Stimulated activated memory B cell treated with anti-CD40 and anti-IgM and Interleukin-4, amounts not matched to agents 10 μg/mL and 1 μg/mL and 100 μg/mL, for 72 hours (primary cell): ENCODE results near the gene DIPK1C.

ENCODE experiments used
- ATAC-seq: fragments of 150-1000 bp; cut with Tn5 transposase; 2 replicates; pipeline ENCODE4 v1.10.0; 2021
- H3K27ac Mint-ChIP-seq: one replicate; pipeline ENCODE4 v1.8.0; 2022; ENCODE audit warnings: mild to moderate bottlenecking, mixed read lengths
- H3K27me3 Mint-ChIP-seq: one replicate; pipeline ENCODE4 v1.8.0; 2022; ENCODE audit warnings: mixed read lengths
- H3K36me3 Mint-ChIP-seq: one replicate; pipeline ENCODE4 v1.8.0; 2022; ENCODE audit warnings: mixed read lengths
- H3K4me1 Mint-ChIP-seq: one replicate; pipeline ENCODE4 v1.8.0; 2022; ENCODE audit warnings: mixed read lengths
- H3K4me3 Mint-ChIP-seq: one replicate; pipeline ENCODE4 v1.8.0; 2022; ENCODE audit warnings: mild to moderate bottlenecking, moderate library complexity, mixed read lengths
- H3K9me3 Mint-ChIP-seq: one replicate; pipeline ENCODE4 v1.8.0; 2022; ENCODE audit warnings: mixed read lengths

DIPK1C gene

DNA sequence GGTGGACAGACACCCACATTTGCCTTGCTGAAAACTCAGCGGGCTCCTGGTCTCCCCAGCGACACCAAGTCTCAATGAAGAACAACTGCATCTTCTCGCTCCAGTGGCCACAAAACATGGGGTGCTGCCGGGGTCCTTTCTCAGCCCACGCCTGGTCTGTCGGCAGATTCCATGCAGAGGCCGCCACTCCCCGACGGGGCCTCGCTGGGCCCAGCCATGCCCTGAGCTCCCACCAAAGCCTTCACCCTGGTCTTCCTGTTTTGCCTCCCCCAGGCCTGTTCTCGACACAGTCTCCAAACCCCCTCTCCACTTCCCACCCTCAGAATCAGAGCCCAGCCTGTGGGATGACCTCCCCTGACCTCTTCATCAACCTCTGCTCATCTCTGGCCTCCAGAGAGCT lies 31.2 kb downstream of the DIPK1C start:
- no peaks in the 10 kb centered on the region for H3K4me1 Mint-ChIP-seq
- H3K9me3 Mint-ChIP-seq, result peaks cover 2% of the 10 kb centered on the region
- no peak overlapping the region for H3K27ac Mint-ChIP-seq
- no peak for ATAC-seq
- no peaks in the 10 kb centered on the region for H3K36me3 Mint-ChIP-seq
- H3K27me3 Mint-ChIP-seq, result peaks cover 19% of the 10 kb centered on the region
- H3K4me3 Mint-ChIP-seq, result no peak overlapping the region

DNA sequence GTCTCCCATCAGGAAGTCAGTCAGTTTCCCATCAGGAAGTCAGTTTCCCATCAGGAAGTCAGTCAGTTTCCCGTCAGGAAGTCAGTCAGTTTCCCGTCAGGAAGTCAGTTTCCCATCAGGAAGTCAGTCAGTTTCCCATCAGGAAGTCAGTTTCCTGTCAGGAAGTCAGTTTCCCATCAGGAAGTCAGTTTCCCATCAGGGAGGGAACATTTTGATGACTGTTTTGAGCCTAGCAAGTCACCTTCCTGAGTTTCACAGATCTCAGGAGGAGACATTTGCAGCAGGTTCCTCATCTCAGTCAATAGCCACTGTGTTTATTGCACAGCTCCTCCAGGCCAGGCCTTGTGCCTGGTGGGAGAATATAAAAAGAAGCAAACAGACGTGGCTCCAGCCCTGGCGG lies 31.9 kb downstream of the DIPK1C start:
- Mint-ChIP-seq H3K4me1 (no peaks in the 10 kb centered on the region), H3K9me3 (peaks cover 2% of the 10 kb centered on the region), H3K36me3 (no peaks in the 10 kb centered on the region), H3K27ac (no peak overlapping the region), H3K4me3 (no peak overlapping the region), H3K27me3 (peaks cover 26% of the 10 kb centered on the region)
- no peak for ATAC-seq

DNA sequence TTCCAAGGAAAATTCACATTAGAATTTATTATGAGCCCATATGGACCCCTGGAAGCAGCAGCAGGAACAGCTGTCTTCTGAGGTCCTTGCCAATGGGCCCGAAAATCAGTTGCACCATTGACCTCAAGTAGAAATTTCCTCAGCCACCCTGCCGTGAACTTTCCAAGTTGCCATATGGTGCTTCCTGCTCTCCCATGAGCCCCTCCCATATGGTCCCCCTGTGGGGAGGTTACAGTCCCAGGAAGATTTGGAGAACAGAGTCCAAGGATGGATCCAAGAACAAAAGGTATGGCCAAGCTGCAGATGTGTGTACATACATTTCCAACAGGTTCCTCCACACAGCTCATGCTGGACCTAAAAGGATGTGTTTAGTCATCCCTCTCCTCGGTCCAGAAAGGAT lies 34.6 kb downstream of the DIPK1C start:
- Mint-ChIP-seq H3K4me3 (no peak overlapping the region), H3K27ac (no peak overlapping the region), H3K9me3 (peaks cover 2% of the 10 kb centered on the region), H3K36me3 (no peaks in the 10 kb centered on the region), H3K4me1 (no peaks in the 10 kb centered on the region), H3K27me3 (peaks cover 28% of the 10 kb centered on the region)
- no peak for ATAC-seq

DNA sequence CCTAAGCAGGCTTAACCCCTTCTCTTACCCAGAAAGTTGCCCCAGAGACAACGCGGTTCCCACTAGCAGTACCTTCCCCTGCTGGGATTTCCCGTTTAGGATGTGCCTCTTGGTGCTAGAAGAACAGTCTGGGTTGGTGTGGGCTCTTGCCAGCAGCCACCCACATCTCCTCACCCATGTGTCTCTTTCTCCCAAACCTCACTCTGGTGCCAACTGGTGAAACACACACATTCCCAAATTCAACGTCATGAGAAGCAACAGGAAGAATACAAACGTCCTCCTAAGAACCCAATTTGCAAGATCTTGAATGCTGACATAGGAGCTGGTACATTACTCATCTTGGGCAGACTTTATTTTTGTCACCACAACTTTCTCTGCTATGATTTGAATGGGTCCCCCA lies 36.2 kb downstream of the DIPK1C start:
- Mint-ChIP-seq H3K9me3 (no peaks in the 10 kb centered on the region), H3K4me1 (no peaks in the 10 kb centered on the region), H3K27ac (no peak overlapping the region), H3K36me3 (no peaks in the 10 kb centered on the region), H3K27me3 (peaks cover 21% of the 10 kb centered on the region), H3K4me3 (no peak overlapping the region)
- ATAC-seq, result no peak

DNA sequence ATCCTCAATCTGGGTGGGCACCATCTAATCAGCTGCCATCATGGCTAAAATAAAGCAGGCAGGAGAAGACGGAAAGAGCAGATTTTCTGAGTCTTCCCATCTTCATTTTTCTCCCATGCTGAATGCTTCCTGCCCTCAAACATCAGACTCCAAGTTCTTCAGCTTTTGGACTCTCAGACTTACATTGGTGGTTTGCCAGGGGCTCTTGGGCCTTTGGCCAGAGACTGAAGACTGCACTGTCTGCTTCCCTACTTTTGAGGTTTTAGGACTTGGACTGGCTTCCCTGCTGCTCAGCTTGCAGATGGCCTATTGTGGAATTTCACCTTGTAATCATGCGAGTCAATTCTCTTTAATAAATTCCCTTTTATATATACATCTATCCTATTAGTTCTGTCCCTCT lies 36.6 kb downstream of the DIPK1C start:
- no peaks in the 10 kb centered on the region for H3K9me3 Mint-ChIP-seq
- no peak for ATAC-seq
- no peaks in the 10 kb centered on the region for H3K36me3 Mint-ChIP-seq
- peaks cover 20% of the 10 kb centered on the region for H3K27me3 Mint-ChIP-seq
- no peak overlapping the region for H3K27ac Mint-ChIP-seq
- H3K4me1 Mint-ChIP-seq, result no peaks in the 10 kb centered on the region
- H3K4me3 Mint-ChIP-seq, result no peak overlapping the region

DNA sequence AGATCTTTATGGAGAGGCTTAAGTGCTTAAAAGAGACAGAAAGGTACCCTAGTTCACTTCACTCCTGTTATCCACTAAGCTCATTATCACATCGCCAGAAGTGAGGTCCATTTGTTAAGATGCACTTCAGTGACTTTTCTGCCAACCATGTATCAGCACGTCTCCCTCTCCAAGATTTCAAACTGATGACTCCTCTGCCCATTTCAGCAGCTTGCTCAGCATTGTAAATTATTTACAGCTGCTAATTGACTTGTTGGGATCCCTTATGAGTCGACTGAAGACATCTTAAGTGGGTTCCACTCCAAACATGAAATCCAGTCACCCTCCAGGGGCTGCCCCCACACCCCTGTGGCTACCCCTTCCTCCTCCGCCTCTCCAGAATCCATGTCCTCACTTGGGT lies 37.3 kb downstream of the DIPK1C start:
- no peak overlapping the region for H3K27ac Mint-ChIP-seq
- no peaks in the 10 kb centered on the region for H3K9me3 Mint-ChIP-seq
- no peaks in the 10 kb centered on the region for H3K4me1 Mint-ChIP-seq
- no peaks in the 10 kb centered on the region for H3K36me3 Mint-ChIP-seq
- no peak for ATAC-seq
- H3K4me3 Mint-ChIP-seq, result no peak overlapping the region
- peaks cover 26% of the 10 kb centered on the region for H3K27me3 Mint-ChIP-seq

DNA sequence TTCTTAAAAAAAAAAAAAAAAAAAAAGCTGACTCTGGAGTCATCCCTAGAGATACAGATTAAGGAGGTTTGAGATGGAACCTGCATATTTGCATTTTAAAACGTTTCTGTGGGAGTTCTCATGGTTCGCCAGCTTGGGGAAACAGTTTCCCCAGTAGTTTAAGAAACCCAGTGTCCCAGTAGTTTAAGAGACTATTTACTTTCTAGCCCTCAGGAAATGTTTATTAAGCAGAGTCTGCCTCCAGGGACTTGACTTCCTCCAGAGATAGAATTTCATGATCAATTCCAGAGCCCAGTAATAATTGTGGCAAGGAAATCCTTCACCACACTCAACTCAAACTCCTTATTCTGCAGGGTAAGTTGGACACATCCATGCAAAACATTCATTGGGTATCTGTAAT lies 39.1 kb downstream of the DIPK1C start:
- peaks cover 43% of the 10 kb centered on the region for H3K27me3 Mint-ChIP-seq
- no peaks in the 10 kb centered on the region for H3K9me3 Mint-ChIP-seq
- no peaks in the 10 kb centered on the region for H3K36me3 Mint-ChIP-seq
- no peak overlapping the region for H3K4me3 Mint-ChIP-seq
- no peak for ATAC-seq
- H3K27ac Mint-ChIP-seq, result no peak overlapping the region
- H3K4me1 Mint-ChIP-seq, result no peaks in the 10 kb centered on the region

DNA sequence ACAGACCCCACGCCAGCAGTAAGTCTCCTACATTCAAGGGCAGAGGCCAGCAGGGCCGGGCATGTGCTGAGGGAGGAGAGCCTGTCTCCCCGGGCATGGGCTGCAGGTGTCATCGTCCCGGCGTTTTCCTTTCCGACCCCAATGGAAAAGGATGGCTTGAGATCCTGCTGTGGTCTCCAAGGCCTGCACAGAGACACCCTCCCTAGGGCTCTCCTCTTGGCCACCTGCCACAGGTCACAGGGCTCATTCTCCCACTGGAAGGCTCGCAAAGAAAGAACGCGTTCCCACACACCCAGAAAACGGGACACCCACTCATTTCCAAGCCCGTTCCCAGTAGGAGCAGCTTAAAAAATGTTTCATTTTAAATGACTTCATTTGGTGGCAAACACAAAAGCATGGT lies 41.0 kb downstream of the DIPK1C start:
- no peaks in the 10 kb centered on the region for H3K36me3 Mint-ChIP-seq
- H3K27me3 Mint-ChIP-seq, result peaks cover 57% of the 10 kb centered on the region
- H3K4me1 Mint-ChIP-seq, result no peaks in the 10 kb centered on the region
- no peaks in the 10 kb centered on the region for H3K9me3 Mint-ChIP-seq
- ATAC-seq, result no peak
- H3K27ac Mint-ChIP-seq, result no peak overlapping the region
- H3K4me3 Mint-ChIP-seq, result no peak overlapping the region

DNA sequence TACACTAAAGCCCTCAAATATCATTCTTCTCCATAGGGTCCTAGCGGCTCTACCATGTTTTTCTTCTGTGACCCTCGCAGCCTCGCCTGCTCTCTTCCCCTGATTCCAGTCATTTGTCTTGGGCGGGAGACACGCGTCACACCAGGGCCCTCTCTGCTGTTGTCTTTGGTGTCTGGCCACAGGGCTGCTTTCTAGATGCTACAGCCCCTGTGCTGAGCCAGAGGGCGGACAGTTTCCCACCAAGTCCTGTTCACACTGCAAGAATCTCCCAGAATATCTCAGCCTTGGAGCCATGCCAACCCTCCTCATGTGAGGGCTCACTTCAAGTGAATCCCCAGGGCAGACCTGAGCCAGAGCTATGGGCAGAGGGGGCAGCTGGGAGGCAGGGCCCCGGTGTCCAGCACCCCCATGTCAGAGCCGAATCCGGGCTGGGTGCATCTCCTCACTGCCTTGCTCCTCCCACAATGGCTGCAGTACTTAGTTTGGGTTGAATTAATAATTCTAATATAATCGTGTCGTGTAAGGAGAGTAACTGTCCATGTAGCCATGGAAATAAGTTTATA lies 42.1 kb downstream of the DIPK1C start:
- Mint-ChIP-seq H3K4me3 (no peak overlapping the region), H3K4me1 (no peaks in the 10 kb centered on the region), H3K27me3 (peaks cover 46% of the 10 kb centered on the region), H3K9me3 (no peaks in the 10 kb centered on the region), H3K36me3 (no peaks in the 10 kb centered on the region), H3K27ac (no peak overlapping the region)
- ATAC-seq, result no peak

DNA sequence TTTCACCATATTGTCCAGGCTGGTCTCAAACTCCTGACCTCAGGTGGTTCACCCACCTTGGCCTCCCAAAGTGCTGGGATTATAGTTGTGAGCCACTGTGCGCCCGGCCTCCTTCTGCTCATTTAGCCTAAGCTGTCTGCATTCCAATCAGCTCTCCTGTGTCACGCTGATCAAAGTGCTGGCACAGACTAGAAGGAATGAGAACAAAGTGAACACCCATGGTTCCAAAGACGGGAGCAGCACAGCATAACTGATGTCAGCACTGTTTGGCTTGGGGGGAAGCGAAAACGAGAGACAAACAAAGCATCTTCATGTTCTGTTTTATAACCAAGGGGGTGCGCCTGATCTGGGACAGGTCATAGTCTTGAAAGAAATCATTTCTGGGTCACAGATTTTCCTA lies 43.3 kb downstream of the DIPK1C start:
- no peaks in the 10 kb centered on the region for H3K9me3 Mint-ChIP-seq
- peaks cover 38% of the 10 kb centered on the region for H3K27me3 Mint-ChIP-seq
- ATAC-seq, result no peak

DNA sequence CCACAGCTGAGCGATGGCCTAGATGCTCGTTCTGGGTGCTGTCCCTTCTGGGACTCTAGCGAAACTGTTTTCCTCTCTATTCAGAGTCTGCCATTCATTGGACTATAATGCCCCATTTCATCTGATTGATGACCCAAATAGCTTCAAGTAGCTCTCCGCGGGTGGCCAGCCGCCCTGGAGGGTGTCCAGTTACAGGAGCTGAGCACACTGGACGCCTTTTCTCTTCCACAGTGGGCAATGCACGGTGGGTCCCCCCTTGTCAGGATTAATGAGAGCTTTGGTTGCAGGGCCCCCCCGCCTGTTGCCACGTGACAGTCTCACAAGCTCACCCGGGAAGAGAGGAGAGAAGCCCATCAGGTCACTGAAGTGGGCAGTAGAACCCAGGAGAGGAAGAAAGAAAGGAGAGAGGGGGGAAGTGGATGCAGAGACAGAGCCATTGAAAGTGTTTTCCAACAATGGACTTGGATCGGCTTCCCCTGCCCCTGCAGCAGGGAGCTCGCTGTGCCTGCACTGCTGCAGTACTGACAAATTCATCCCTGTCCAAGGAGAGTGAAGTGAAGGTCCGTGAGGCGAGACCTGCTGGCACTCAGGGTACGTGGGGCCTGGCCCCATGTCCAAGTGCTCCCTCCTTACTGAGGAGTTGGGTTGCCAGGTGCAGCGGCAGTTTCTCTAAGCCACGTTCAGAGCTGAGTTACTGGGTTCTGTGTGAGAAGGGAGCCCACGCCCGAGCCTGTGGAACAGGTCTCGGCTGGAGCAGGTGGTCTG lies 44.8 kb downstream of the DIPK1C start:
- H3K27me3 Mint-ChIP-seq, result peaks cover 38% of the 10 kb centered on the region
- peaks cover 18% of the 10 kb centered on the region for H3K4me1 Mint-ChIP-seq
- no peak overlapping the region for H3K27ac Mint-ChIP-seq
- peaks cover 3% of the 10 kb centered on the region for H3K9me3 Mint-ChIP-seq
- no peak overlapping the region for H3K4me3 Mint-ChIP-seq
- H3K36me3 Mint-ChIP-seq, result no peaks in the 10 kb centered on the region
- ATAC-seq, result no peak

More for the DNA sequence above, 43.3 kb downstream of the DIPK1C start:
- no peak overlapping the region for H3K4me3 Mint-ChIP-seq
- peaks cover 3% of the 10 kb centered on the region for H3K4me1 Mint-ChIP-seq
- no peak overlapping the region for H3K27ac Mint-ChIP-seq
- H3K36me3 Mint-ChIP-seq, result no peaks in the 10 kb centered on the region

DNA sequence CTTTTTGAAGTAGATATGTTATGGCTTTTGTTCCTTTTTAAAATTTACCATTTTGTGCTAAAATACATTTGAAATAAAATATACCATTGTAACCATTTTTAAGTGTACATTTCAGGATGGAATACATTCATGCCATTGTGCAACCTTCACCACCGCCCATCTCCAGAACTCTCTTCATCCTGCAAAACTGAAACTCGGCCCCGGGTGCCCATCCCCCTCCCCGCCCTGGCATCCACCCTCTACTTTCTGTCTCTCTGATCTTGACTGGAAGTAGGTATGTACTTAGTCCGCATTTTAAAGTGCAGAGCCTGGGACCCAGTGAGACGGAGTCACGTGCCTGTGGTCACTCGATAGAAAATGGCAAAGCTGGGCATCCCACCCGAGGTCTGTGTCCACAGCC lies 45.6 kb downstream of the DIPK1C start:
- H3K9me3 Mint-ChIP-seq, result peaks cover 3% of the 10 kb centered on the region
- H3K27me3 Mint-ChIP-seq, result peaks cover 38% of the 10 kb centered on the region
- no peak overlapping the region for H3K27ac Mint-ChIP-seq
- H3K36me3 Mint-ChIP-seq, result no peaks in the 10 kb centered on the region
- peaks cover 20% of the 10 kb centered on the region for H3K4me1 Mint-ChIP-seq
- no peak overlapping the region for H3K4me3 Mint-ChIP-seq
- ATAC-seq, result no peak

DNA sequence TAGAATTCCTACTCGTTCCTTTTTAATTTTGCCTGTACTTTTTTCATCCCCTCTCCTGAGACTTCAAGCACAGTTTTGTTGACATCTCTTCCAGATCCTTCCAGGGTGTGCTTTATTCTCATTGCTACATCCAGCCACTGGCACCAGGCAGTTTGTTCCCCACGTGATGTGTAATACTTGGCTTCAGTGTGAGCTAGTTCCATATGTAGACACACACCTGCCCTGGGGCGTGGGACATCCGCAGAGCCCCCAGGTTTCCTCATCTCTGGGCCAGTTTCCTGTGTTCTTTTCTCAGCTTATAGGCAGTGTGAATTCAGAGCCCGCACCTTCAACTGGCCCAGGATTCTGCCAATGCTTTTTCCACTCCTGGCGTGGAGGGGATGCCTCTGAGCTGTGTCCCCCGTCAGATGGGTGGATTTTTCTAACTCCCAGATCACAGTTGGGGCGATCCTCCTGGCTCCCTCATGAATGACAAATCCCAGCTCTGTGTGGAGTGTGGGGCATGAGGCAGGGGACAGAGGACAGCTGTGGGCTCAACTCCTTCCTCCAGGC lies 46.6 kb downstream of the DIPK1C start:
- H3K4me1 Mint-ChIP-seq, result peaks cover 20% of the 10 kb centered on the region
- peaks cover 3% of the 10 kb centered on the region for H3K9me3 Mint-ChIP-seq
- no peak for ATAC-seq
- no peak overlapping the region for H3K4me3 Mint-ChIP-seq
- H3K27me3 Mint-ChIP-seq, result peaks cover 38% of the 10 kb centered on the region
- H3K36me3 Mint-ChIP-seq, result no peaks in the 10 kb centered on the region
- H3K27ac Mint-ChIP-seq, result no peak overlapping the region

DNA sequence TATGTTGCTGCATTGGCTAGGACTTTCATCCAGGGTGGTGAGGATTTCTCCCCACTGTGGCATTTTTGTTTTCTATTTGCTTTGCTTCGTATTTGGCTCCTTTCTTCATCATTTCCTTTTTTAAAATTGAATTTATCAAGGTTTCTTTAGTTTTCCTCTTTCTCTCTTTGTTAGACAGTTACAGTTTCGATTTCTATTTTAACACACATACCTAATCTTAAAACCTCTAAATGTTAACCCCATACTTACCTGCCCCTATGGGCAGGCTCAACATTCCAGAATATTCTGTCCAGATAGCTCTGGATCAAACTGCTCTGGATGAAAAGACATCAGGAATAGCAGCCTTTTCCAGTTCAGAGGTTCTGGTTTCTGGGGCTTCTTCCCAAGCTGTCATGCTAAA lies 49.2 kb downstream of the DIPK1C start:
- H3K27ac Mint-ChIP-seq, result peak overlapping the region; percentile 85

DNA sequence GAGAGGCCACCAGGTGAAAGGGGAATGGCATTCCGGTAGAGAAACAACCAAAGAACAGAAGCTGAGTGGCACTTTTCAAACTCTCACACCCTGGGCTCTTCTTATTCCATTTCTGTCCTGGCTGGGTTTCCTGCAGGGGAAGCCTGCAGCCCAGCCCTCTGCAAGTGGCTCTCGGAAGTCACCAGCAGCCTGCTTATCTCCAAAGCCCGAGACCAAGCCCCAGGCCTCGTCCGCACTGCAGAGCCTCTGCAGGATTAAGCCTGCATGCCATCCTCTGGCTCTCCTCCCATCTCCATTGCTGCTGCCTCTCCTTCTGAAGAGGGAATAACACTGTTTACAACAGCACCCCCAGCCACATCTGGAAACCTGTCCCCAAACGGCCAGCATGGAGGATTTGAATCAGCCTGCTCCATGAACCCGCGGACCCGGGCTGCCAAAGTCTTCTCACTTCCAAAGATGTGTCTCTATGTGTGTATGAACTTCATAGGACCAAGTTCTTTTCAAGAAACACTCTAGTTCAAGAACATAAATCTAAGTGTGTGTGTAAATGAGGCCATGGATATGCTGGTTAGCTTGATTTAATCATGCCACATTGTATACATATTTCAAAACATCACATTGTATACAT lies 54.2 kb downstream of the DIPK1C start:
- no peak overlapping the region for H3K4me3 Mint-ChIP-seq
- H3K9me3 Mint-ChIP-seq, result no peaks in the 10 kb centered on the region
- no peaks in the 10 kb centered on the region for H3K36me3 Mint-ChIP-seq
- no peak overlapping the region for H3K27ac Mint-ChIP-seq
- ATAC-seq, result no peak
- H3K27me3 Mint-ChIP-seq, result peaks cover 10% of the 10 kb centered on the region
- peaks cover 8% of the 10 kb centered on the region for H3K4me1 Mint-ChIP-seq

More for the DNA sequence above, 49.2 kb downstream of the DIPK1C start:
- peaks cover 3% of the 10 kb centered on the region for H3K9me3 Mint-ChIP-seq
- peak overlapping the region; percentile 72 for H3K4me3 Mint-ChIP-seq
- no peak for ATAC-seq
- peaks cover 20% of the 10 kb centered on the region for H3K4me1 Mint-ChIP-seq
- peaks cover 13% of the 10 kb centered on the region for H3K27me3 Mint-ChIP-seq
- H3K36me3 Mint-ChIP-seq, result no peaks in the 10 kb centered on the region

DNA sequence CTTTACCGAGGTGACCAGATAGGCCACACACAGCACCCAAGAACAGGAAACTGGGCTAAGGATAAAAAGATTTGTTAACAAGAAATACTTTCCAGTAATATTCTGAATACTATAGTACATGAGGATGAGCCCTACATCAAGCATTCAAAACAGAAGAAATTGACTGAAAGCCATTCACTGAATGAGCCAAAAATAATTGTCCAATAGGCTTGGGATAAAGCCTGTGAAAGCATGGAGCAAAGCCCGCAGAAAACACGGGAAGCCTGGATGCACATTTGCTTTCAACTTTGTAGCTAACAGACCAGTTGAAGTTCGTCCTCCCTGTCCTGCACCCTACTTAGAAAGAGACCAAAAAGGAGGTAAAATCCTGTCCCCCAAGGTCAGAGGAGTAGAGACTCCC lies 56.3 kb downstream of the DIPK1C start:
- peaks cover 24% of the 10 kb centered on the region for H3K27me3 Mint-ChIP-seq
- ATAC-seq, result no peak
- no peaks in the 10 kb centered on the region for H3K4me1 Mint-ChIP-seq
- no peaks in the 10 kb centered on the region for H3K9me3 Mint-ChIP-seq
- no peaks in the 10 kb centered on the region for H3K36me3 Mint-ChIP-seq
- H3K4me3 Mint-ChIP-seq, result no peak overlapping the region
- no peak overlapping the region for H3K27ac Mint-ChIP-seq
